CD14-positive monocyte (primary cell): Measurements from ENCODE around the gene SLIT1. TPM values are rescaled to one million over a fixed set of nuclear protein-coding genes. Genes with fewer than 3 reads are reported as not detected.

Source experiments
- DNase-seq, 3 donors: peaks; one replicate each; pipeline ENCODE4 v3.0.0-alpha.2; 2011 to 2022
- H2AFZ ChIP-seq: 2 replicates; pipeline ENCODE4 v1.6.0; 2012; ENCODE audit warnings: mild to moderate bottlenecking, low read depth, low read length, inconsistent platforms; ENCODE audit not compliant: insufficient read depth, poor library complexity, severe bottlenecking
- H3K27ac ChIP-seq, 2 donors: 1 replicate in 1 of 2; 2 replicates in 1 of 2; pipeline ENCODE4 v1.5.1; 2012 to 2013; ENCODE audit warnings: low read length in 2 of 2, control low read depth in 1 of 2, inconsistent platforms in 1 of 2, low read depth in 1 of 2, mild to moderate bottlenecking in 1 of 2
- H3K27me3 ChIP-seq, 2 donors: one replicate each; pipeline versions ENCODE4 v1.6.0 to v1.6.1; 2011 to 2013; ENCODE audit warnings: low read length in 2 of 2; ENCODE audit not compliant: control insufficient read depth in 2 of 2, insufficient read depth in 2 of 2
- H3K36me3 ChIP-seq, 2 donors: replicated peaks in 1 of 2; 1 replicate in 1 of 2; 2 replicates in 1 of 2; pipeline versions ENCODE4 v1.5.1 to v1.6.1; 2012 to 2013; ENCODE audit warnings: low read length in 2 of 2, control low read depth in 1 of 2, inconsistent platforms in 1 of 2, mild to moderate bottlenecking in 1 of 2; ENCODE audit not compliant: insufficient read depth in 2 of 2, control insufficient read depth in 1 of 2
- H3K4me1 ChIP-seq, 2 donors: 1 replicate in 1 of 2; 2 replicates in 1 of 2; pipeline versions ENCODE4 v1.5.1 to v1.6.1; 2012 to 2013; ENCODE audit warnings: low read length in 2 of 2, control low read depth in 1 of 2, inconsistent platforms in 1 of 2, mild to moderate bottlenecking in 1 of 2, moderate library complexity in 1 of 2; ENCODE audit not compliant: insufficient read depth in 2 of 2, control insufficient read depth in 1 of 2
- H3K4me2 ChIP-seq: replicated peaks from 2 replicates; pipeline ENCODE3; 2012; ENCODE audit warnings: low read length, moderate library complexity, mild to moderate bottlenecking; ENCODE audit not compliant: poor library complexity, severe bottlenecking; ENCODE audit errors: extremely low read depth
- H3K4me3 ChIP-seq, 3 experiments: fragments of 200-600 bp in 1 of 3; sonication (generic) in 1 of 3; replicated peaks in 1 of 3; 1 replicate in 2 of 3; 2 replicates in 1 of 3; pipeline ENCODE4 v1.5.1; 2011 to 2013; ENCODE audit warnings: low read length in 3 of 3, mild to moderate bottlenecking in 3 of 3, control low read depth in 2 of 3, low read depth in 2 of 3, inconsistent platforms in 1 of 3, moderate library complexity in 1 of 3
- H3K79me2 ChIP-seq: 2 replicates; pipeline ENCODE4 v1.6.0; 2012; ENCODE audit warnings: mild to moderate bottlenecking, control low read depth, inconsistent platforms, low read length, moderate library complexity; ENCODE audit not compliant: insufficient read depth
- H3K9ac ChIP-seq: 2 replicates; pipeline ENCODE4 v1.6.0; 2017; ENCODE audit warnings: low read length, mild to moderate bottlenecking; ENCODE audit not compliant: insufficient read depth, poor library complexity, severe bottlenecking
- H3K9me3 ChIP-seq, 2 donors: replicated peaks in 1 of 2; 1 replicate in 1 of 2; 2 replicates in 1 of 2; pipeline versions ENCODE4 v1.5.1 to v1.6.1; 2012 to 2013; ENCODE audit warnings: low read length in 2 of 2, control low read depth in 1 of 2; ENCODE audit not compliant: control insufficient read depth in 1 of 2, insufficient read depth in 1 of 2
- H4K20me1 ChIP-seq: 2 replicates; pipeline ENCODE4 v1.6.0; 2012; ENCODE audit warnings: mild to moderate bottlenecking, low read length, control low read depth, moderate library complexity; ENCODE audit not compliant: insufficient read depth
- H3K27ac Mint-ChIP-seq, 7 donors: one replicate each; pipeline ENCODE4 v1.8.0; 2020; ENCODE audit warnings: mild to moderate bottlenecking in 7 of 7, mixed read lengths in 7 of 7, moderate library complexity in 6 of 7, inconsistent platforms in 2 of 7
- H3K27me3 Mint-ChIP-seq, 3 donors: one replicate each; pipeline ENCODE4 v1.8.0; 2021 to 2022; ENCODE audit warnings: low read depth in 3 of 3, mild to moderate bottlenecking in 3 of 3, mixed read lengths in 3 of 3, moderate library complexity in 3 of 3, inconsistent platforms in 1 of 3
- H3K36me3 Mint-ChIP-seq, 2 donors: one replicate each; pipeline ENCODE4 v1.8.0; 2020; ENCODE audit warnings: mixed read lengths in 2 of 2, inconsistent platforms in 1 of 2, mild to moderate bottlenecking in 1 of 2
- H3K4me1 Mint-ChIP-seq: one replicate; pipeline ENCODE4 v1.8.0; 2020; ENCODE audit warnings: mild to moderate bottlenecking, mixed read lengths
- H3K4me3 Mint-ChIP-seq, 2 donors: one replicate each; pipeline ENCODE4 v1.8.0; 2020; ENCODE audit warnings: mild to moderate bottlenecking in 2 of 2, mixed read lengths in 2 of 2, moderate library complexity in 1 of 2
- H3K9me3 Mint-ChIP-seq, 7 donors: one replicate each; pipeline ENCODE4 v1.8.0; 2020 to 2022; ENCODE audit warnings: mixed read lengths in 7 of 7, mild to moderate bottlenecking in 6 of 7, moderate library complexity in 6 of 7, inconsistent platforms in 2 of 7
- CTCF ChIP-seq: fragments of 200-600 bp; IDR thresholded peaks from one replicate; pipeline ENCODE4 v1.8.0; 2022; ENCODE audit warnings: antibody characterized with exemption, mild to moderate bottlenecking
- WGBS: methylation state at CpG from one replicate; pipeline ENCODE4 v1.1.5; 2013; ENCODE audit warnings: missing lambda C conversion rate; ENCODE audit not compliant: insufficient coverage; 5-methylcytosine and 5-hydroxymethylcytosine counted together
- intact Hi-C, 2 donors: fragments of 100-400 bp; cut with micrococcal nuclease; formaldehyde crosslinking; loops; one replicate each; pipeline versions ENCODE4 v1.15.0 to v1.15.1; 2023
- polyA plus RNA-seq, 3 donors: library from polyadenylated mRNA; depleted of rRNA in 1 of 3; unstranded in 2 of 3; stranded (reverse) in 1 of 3; fragments of 300-500 nt in 2 of 3; fragments of >200 nt in 1 of 3; fragmentation: Illumina TruSeq in 2 of 3; gene quantifications; 1 replicate in 2 of 3; 2 replicates in 1 of 3; pipeline ENCODE4 v1.2.3, GENCODE V29; 2012 to 2021

SLIT1 gene
- polyA plus RNA-seq, 3 donors, result 0.05 to 0.81 (median 0.16) TPM

GRCh38 chr10:96998329-96998888 lies 187.3 kb downstream of the SLIT1 start:
- no peaks in the 10 kb centered on the region for H3K36me3 ChIP-seq
- 78% methylated on average over 8 of the region's 14 CpGs for WGBS
- no peak overlapping the region for H3K4me3 ChIP-seq
- H3K4me1 ChIP-seq, result no peaks in the 10 kb centered on the region
- H3K4me1 Mint-ChIP-seq, result no peaks in the 10 kb centered on the region
- H3K9me3 Mint-ChIP-seq, result no peaks in the 10 kb centered on the region
- intact Hi-C loops, result no loop called here
- H3K27me3 Mint-ChIP-seq, result peaks cover 0 to 6% (median 2%) of the 10 kb centered on the region in 3 donors
- no peak overlapping the region for H2AFZ ChIP-seq
- H3K36me3 Mint-ChIP-seq, result peaks cover 0 to 5% of the 10 kb centered on the region in 2 donors
- H3K27ac ChIP-seq, result no peak overlapping the region
- H3K4me2 ChIP-seq, result no peak overlapping the region
- H3K9me3 ChIP-seq, result no peaks in the 10 kb centered on the region
- no peak overlapping the region for H3K4me3 Mint-ChIP-seq
- no peak for DNase-seq
- TF ChIP-seq CTCF, result no peak
- H4K20me1 ChIP-seq, result no peaks in the 10 kb centered on the region
- H3K79me2 ChIP-seq, result no peaks in the 10 kb centered on the region
- no peak overlapping the region for H3K27ac Mint-ChIP-seq
- H3K27me3 ChIP-seq, result no peaks in the 10 kb centered on the region
- no peak overlapping the region for H3K9ac ChIP-seq

- Histone ChIP-seq H3K4me2 (no peak overlapping the region), H3K4me3 (no peak overlapping the region), H3K79me2 (no peaks in the 10 kb centered on the region), H3K27ac (no peak overlapping the region), H3K27me3 (no peaks in the 10 kb centered on the region), H3K36me3 (no peaks in the 10 kb centered on the region), H3K9ac (no peak overlapping the region), H2AFZ (no peak overlapping the region), H3K4me1 (no peaks in the 10 kb centered on the region), H3K9me3 (no peaks in the 10 kb centered on the region), H4K20me1 (no peaks in the 10 kb centered on the region)
- H3K36me3 Mint-ChIP-seq, result peaks cover 0 to 5% of the 10 kb centered on the region in 2 donors
- no peaks in the 10 kb centered on the region for H3K9me3 Mint-ChIP-seq
- no peak overlapping the region for H3K27ac Mint-ChIP-seq
- intact Hi-C loops, result no loop called here
- no peak overlapping the region for H3K4me3 Mint-ChIP-seq
- 100% methylated on average over 1 of the region's 6 CpGs for WGBS
- no peak for TF ChIP-seq CTCF
- peaks cover 0 to 6% (median 0%) of the 10 kb centered on the region in 3 donors for H3K27me3 Mint-ChIP-seq
- H3K4me1 Mint-ChIP-seq, result no peaks in the 10 kb centered on the region
- DNase-seq, result no peak
Measured at GRCh38 chr10:96996275-96996965, 189.3 kb downstream of the SLIT1 start.
